ENCODE results near the gene POLR2F.
"Not testable (repeated sequence)": the region's sequence is repeated elsewhere in the genome, so short reads cannot be mapped to it uniquely, and the experiment has no call there.

Gene POLR2F

GRCh38 chr22:37947142-37947795 is 6.2 kb upstream of the POLR2F start:
- not testable (repeated sequence) for ATAC-seq (replicated peaks; ENCODE audit: extremely low read depth, poor library complexity, severe bottlenecking); DNase-seq (ENCODE audit: low spot score in 2 of 2); H3K27me3 Mint-ChIP-seq; H3K36me3 Mint-ChIP-seq (ENCODE audit: insufficient read depth); H3K4me3 Mint-ChIP-seq; H3K27ac Mint-ChIP-seq (ENCODE audit: low read depth); H3K4me1 Mint-ChIP-seq; H3K9me3 Mint-ChIP-seq

- Mint-ChIP-seq H3K27ac (ENCODE audit: low read depth) (no peak overlapping the region), H3K4me3 (no peak overlapping the region), H3K4me1 (peaks cover 33% of the 10 kb centered on the region)
These were observed 2.2 kb upstream of the POLR2F start for GRCh38 chr22:37951305-37951704.

GRCh38 chr22:37952629-37953028 is 870 bp upstream of the POLR2F start:
- not testable (repeated sequence) for H3K27me3 Mint-ChIP-seq; ATAC-seq (replicated peaks; ENCODE audit: extremely low read depth, poor library complexity, severe bottlenecking); DNase-seq (ENCODE audit: low spot score in 2 of 2); H3K9me3 Mint-ChIP-seq
- Mint-ChIP-seq H3K4me3 (peak overlapping the region; percentile 90), H3K4me1 (peaks cover 44% of the 10 kb centered on the region), H3K27ac (ENCODE audit: low read depth) (peak overlapping the region; percentile 96), H3K36me3 (ENCODE audit: insufficient read depth) (peaks cover 16% of the 10 kb centered on the region)

More at GRCh38 chr22:37951305-37951704, 2.2 kb upstream of the POLR2F start:
- peaks cover 8% of the 10 kb centered on the region for H3K36me3 Mint-ChIP-seq (ENCODE audit: insufficient read depth)
- H3K9me3 Mint-ChIP-seq = no peaks in the 10 kb centered on the region
- DNase-seq (ENCODE audit: low spot score in 2 of 2) (no peak), ATAC-seq (replicated peaks; ENCODE audit: extremely low read depth, poor library complexity, severe bottlenecking) (no peak)
- H3K27me3 Mint-ChIP-seq = peaks cover 9% of the 10 kb centered on the region

GRCh38 chr22:37953062-37953436 is 450 bp upstream of the POLR2F start:
- H3K9me3 Mint-ChIP-seq = no peaks in the 10 kb centered on the region
- peak overlapping the region; percentile 90 for H3K4me3 Mint-ChIP-seq
- peaks cover 49% of the 10 kb centered on the region for H3K4me1 Mint-ChIP-seq
- ATAC-seq (replicated peaks; ENCODE audit: extremely low read depth, poor library complexity, severe bottlenecking) (peak; percentile 41), DNase-seq (ENCODE audit: low spot score in 2 of 2) (no peak)
- H3K36me3 Mint-ChIP-seq (ENCODE audit: insufficient read depth) = peaks cover 17% of the 10 kb centered on the region
- H3K27me3 Mint-ChIP-seq = peaks cover 9% of the 10 kb centered on the region
- H3K27ac Mint-ChIP-seq (ENCODE audit: low read depth) = peak overlapping the region; percentile 96

- DNase-seq (ENCODE audit: low spot score in 2 of 2) (no peak), ATAC-seq (replicated peaks; ENCODE audit: extremely low read depth, poor library complexity, severe bottlenecking) (no peak)
- H3K27me3 Mint-ChIP-seq = peaks cover 9% of the 10 kb centered on the region
- H3K36me3 Mint-ChIP-seq (ENCODE audit: insufficient read depth) = peaks cover 33% of the 10 kb centered on the region
- peaks cover 61% of the 10 kb centered on the region for H3K4me1 Mint-ChIP-seq
- H3K4me3 Mint-ChIP-seq = peak overlapping the region; percentile 90
- no peaks in the 10 kb centered on the region for H3K9me3 Mint-ChIP-seq
- no peak overlapping the region for H3K27ac Mint-ChIP-seq (ENCODE audit: low read depth)
These were observed 1.2 kb downstream of the POLR2F start for GRCh38 chr22:37954686-37955085.

- not testable (repeated sequence) for H3K27ac Mint-ChIP-seq (ENCODE audit: low read depth); DNase-seq (ENCODE audit: low spot score in 2 of 2); H3K27me3 Mint-ChIP-seq; H3K9me3 Mint-ChIP-seq; H3K4me3 Mint-ChIP-seq; ATAC-seq (replicated peaks; ENCODE audit: extremely low read depth, poor library complexity, severe bottlenecking)
- Mint-ChIP-seq H3K36me3 (ENCODE audit: insufficient read depth) (peaks cover 45% of the 10 kb centered on the region), H3K4me1 (peaks cover 61% of the 10 kb centered on the region)
These were observed 2.4 kb downstream of the POLR2F start for GRCh38 chr22:37955825-37956397.

- Mint-ChIP-seq H3K4me1 (peaks cover 70% of the 10 kb centered on the region), H3K27ac (ENCODE audit: low read depth) (no peak overlapping the region), H3K4me3 (no peak overlapping the region), H3K27me3 (peaks cover 8% of the 10 kb centered on the region), H3K36me3 (ENCODE audit: insufficient read depth) (peaks cover 57% of the 10 kb centered on the region), H3K9me3 (no peaks in the 10 kb centered on the region)
- ATAC-seq (replicated peaks; ENCODE audit: extremely low read depth, poor library complexity, severe bottlenecking) = no peak
- DNase-seq (ENCODE audit: low spot score in 2 of 2) = no peak
These were observed 3.7 kb downstream of the POLR2F start for GRCh38 chr22:37957232-37957631.

GRCh38 chr22:37959231-37959825 is 5.8 kb downstream of the POLR2F start:
- H3K4me3 Mint-ChIP-seq = no peak overlapping the region
- peaks cover 49% of the 10 kb centered on the region for H3K4me1 Mint-ChIP-seq
- H3K27me3 Mint-ChIP-seq = no peaks in the 10 kb centered on the region
- peaks cover 60% of the 10 kb centered on the region for H3K36me3 Mint-ChIP-seq (ENCODE audit: insufficient read depth)
- ATAC-seq (replicated peaks; ENCODE audit: extremely low read depth, poor library complexity, severe bottlenecking) (no peak), DNase-seq (ENCODE audit: low spot score in 2 of 2) (no peak)
- H3K27ac Mint-ChIP-seq (ENCODE audit: low read depth) = peak overlapping the region; percentile 11
- no peaks in the 10 kb centered on the region for H3K9me3 Mint-ChIP-seq

GRCh38 chr22:37961062-37961461 is 7.6 kb downstream of the POLR2F start:
- ATAC-seq (replicated peaks; ENCODE audit: extremely low read depth, poor library complexity, severe bottlenecking) (no peak), DNase-seq (ENCODE audit: low spot score in 2 of 2) (no peak)
- Mint-ChIP-seq H3K36me3 (ENCODE audit: insufficient read depth) (peaks cover 60% of the 10 kb centered on the region), H3K27me3 (no peaks in the 10 kb centered on the region), H3K9me3 (no peaks in the 10 kb centered on the region), H3K4me1 (peaks cover 37% of the 10 kb centered on the region), H3K27ac (ENCODE audit: low read depth) (peak overlapping the region; percentile 48), H3K4me3 (no peak overlapping the region)

- DNase-seq (ENCODE audit: low spot score in 2 of 2) (no peak), ATAC-seq (replicated peaks; ENCODE audit: extremely low read depth, poor library complexity, severe bottlenecking) (no peak)
- Mint-ChIP-seq H3K4me3 (no peak overlapping the region), H3K9me3 (no peaks in the 10 kb centered on the region), H3K27me3 (no peaks in the 10 kb centered on the region), H3K4me1 (peaks cover 8% of the 10 kb centered on the region), H3K27ac (ENCODE audit: low read depth) (no peak overlapping the region), H3K36me3 (ENCODE audit: insufficient read depth) (peaks cover 40% of the 10 kb centered on the region)
These were observed 12.6 kb downstream of the POLR2F start for GRCh38 chr22:37965940-37966664.

GRCh38 chr22:37967147-37967546 is 13.6 kb downstream of the POLR2F start:
- Mint-ChIP-seq H3K4me3 (no peak overlapping the region), H3K27me3 (no peaks in the 10 kb centered on the region), H3K36me3 (ENCODE audit: insufficient read depth) (peaks cover 30% of the 10 kb centered on the region), H3K4me1 (no peaks in the 10 kb centered on the region), H3K9me3 (no peaks in the 10 kb centered on the region), H3K27ac (ENCODE audit: low read depth) (no peak overlapping the region)
- no peak for DNase-seq (ENCODE audit: low spot score in 2 of 2)
- ATAC-seq (replicated peaks; ENCODE audit: extremely low read depth, poor library complexity, severe bottlenecking) = no peak

- no peaks in the 10 kb centered on the region for H3K4me1 Mint-ChIP-seq
- DNase-seq (ENCODE audit: low spot score in 2 of 2) (no peak), ATAC-seq (replicated peaks; ENCODE audit: extremely low read depth, poor library complexity, severe bottlenecking) (no peak)
- H3K36me3 Mint-ChIP-seq (ENCODE audit: insufficient read depth) = peaks cover 25% of the 10 kb centered on the region
- no peak overlapping the region for H3K27ac Mint-ChIP-seq (ENCODE audit: low read depth)
- no peak overlapping the region for H3K4me3 Mint-ChIP-seq
- no peaks in the 10 kb centered on the region for H3K27me3 Mint-ChIP-seq
- H3K9me3 Mint-ChIP-seq = no peaks in the 10 kb centered on the region
These were observed 14.3 kb downstream of the POLR2F start for GRCh38 chr22:37967637-37968451.
